Activated CD4-positive, alpha-beta T cell treated with anti-CD3 and anti-CD28 coated beads for 1 hour (primary cell): ENCODE measurements around the gene KCNIP3.
"Not testable (repeated sequence)": the region's sequence is repeated elsewhere in the genome, so short reads cannot be mapped to it uniquely, and the experiment has no call there.

ENCODE experiments used
- DNase-seq: peaks from one replicate; pipeline ENCODE4 v3.0.0-alpha.2; 2020

Gene KCNIP3

DNA sequence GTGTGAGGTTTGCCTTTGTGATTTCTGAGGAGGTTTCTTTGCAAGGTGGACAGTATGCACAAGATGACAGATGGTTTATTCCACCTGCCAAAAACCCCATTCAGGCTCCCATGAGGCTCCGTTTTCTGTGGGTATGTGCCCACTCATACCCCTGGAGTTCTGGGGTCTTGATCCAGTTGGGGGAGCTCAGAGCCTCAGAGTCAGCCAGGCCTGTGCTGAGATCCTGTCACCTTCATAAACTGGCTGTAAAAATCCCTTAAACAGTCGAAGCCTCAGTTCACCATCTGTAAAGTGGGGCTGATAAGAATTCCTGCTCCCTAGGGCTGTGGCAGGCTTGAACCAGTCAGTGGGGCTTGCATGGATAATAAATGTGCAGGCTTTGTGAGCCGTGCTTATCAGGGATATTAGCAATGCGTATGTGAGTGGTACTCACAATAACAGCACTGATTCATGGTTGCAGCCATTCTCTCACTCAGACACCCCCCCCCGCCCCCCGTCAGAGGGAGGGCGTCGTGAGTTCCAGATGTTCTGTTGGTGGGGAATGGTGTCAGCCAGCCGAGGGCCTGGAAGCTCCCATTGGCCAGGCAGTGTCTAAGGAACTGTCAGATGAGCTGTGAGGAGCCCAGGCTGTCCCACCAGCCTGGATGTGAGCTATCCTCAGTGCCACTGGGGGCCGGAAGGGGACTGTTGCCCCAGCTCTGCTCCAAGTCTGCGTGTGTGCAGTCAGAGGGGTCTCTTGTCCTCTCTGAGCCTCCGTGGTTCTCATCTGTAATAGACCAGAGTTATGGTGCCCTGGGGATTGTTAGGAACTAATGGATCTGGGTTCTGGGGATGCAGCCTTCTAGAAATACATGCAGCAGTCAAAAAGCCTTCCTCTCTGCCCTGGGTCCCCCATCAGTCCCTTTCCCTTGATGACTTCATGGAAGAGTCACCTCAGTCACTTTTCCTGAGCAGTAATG, 51.7 kb downstream of the KCNIP3 start:
- no peak for DNase-seq

GRCh38 chr2:95349568-95350322, 52.6 kb downstream of the KCNIP3 start:
- DNase-seq, result no peak

GRCh38 chr2:95350368-95350767, 53.2 kb downstream of the KCNIP3 start:
- no peak for DNase-seq

DNA sequence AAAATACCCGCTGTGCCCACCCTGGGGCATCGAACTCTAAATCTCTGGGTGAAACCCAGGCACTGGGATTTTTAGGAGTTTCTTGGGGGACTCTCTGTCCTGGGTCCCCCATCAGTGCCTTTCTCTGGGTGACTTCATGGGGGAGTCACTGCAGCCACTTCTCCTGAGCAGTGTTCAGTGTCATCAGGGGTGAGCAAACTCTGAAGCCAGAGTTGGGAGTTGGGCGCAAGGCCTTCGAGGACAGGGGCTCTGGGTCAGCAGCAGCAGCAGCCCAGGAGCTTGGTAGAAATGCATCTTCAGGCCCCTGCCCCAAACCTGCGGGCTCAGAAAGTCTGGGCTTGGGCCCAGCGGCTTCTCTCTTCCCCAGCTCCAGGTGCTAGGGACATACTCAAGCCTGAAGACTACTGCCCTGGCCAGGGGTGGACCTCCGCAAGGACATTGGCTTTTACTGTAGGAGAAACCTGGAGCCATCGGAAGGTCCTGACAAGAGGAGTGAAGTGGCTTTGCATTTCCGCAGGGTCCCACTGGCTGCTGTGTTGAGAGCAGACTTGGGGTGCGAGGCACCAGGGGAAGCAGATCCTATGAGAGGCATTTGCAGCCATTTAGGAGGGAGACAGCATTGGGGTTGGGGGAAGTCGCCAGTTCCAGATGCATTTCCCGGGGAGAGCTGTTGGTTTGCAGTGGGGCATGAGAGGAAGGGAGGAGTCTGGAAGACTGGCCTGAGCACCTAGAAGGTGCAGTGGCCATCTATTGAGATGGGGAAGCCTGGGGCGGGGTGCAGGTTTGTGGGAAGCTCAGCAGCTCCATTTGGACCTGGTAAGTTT, 53.8 kb downstream of the KCNIP3 start:
- no peak for DNase-seq

- DNase-seq, result no peak
Measured at GRCh38 chr2:95351598-95351915, 54.4 kb downstream of the KCNIP3 start.

GRCh38 chr2:95352310-95353054, 55.3 kb downstream of the KCNIP3 start:
- no peak for DNase-seq

DNA sequence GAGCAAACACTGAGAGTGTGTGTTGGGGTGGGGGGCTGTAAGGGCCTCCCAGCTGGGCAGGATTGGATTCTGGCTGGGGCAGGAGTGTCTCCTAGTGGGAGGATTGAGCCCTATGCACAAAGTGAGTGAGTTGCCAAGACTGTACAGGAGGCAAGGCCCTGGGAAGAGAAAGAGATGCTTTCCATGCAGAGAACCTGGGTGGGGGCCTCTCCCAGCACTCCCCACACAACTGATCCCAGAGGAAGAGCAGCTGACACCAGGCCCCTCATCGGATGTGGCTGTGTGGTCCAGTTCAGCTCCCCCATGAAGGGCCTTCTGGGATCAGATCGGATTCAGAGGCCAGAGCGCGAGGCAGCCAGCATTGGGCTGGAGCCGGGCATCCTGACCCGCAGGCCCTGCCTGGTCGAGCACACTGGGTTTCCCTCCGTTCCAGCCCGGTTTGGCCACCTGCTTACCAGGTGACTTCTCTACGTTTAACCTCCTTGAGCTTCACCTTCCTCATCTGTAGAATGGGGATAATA, 56.0 kb downstream of the KCNIP3 start:
- DNase-seq, result no peak

GRCh38 chr2:95353613-95354468, 56.7 kb downstream of the KCNIP3 start:
- DNase-seq, result no peak

DNA sequence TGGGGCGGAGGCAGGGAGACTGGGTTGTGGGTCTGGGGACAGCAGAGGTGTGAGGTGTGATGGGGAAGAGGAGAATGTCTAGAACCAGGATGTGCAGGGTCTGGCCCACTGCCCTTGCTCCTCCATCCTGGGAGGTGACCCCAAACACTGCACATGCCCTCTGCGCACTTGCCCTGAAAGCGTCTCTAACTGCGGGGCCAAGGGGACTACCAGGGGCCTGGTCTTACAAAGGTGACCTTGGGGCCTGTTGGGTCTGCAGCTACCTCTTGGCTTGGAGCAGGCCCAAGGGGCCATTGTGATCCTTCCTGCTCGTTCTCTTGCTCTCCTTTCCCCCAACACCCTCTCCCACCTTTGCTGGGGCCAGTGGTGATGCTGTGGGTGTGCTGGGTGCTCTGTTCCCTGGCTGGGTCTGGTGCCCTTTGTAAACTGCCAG, 57.3 kb downstream of the KCNIP3 start:
- no peak for DNase-seq

GRCh38 chr2:95354925-95355324, 57.8 kb downstream of the KCNIP3 start:
- DNase-seq, result no peak

- DNase-seq, result not testable (repeated sequence)
Measured at GRCh38 chr2:95355486-95355885, 58.3 kb downstream of the KCNIP3 start.

- DNase-seq, result no peak
Measured at GRCh38 chr2:95356821-95357700, 59.9 kb downstream of the KCNIP3 start.

- no peak for DNase-seq
Measured at GRCh38 chr2:95357717-95358280, 60.7 kb downstream of the KCNIP3 start.

DNA sequence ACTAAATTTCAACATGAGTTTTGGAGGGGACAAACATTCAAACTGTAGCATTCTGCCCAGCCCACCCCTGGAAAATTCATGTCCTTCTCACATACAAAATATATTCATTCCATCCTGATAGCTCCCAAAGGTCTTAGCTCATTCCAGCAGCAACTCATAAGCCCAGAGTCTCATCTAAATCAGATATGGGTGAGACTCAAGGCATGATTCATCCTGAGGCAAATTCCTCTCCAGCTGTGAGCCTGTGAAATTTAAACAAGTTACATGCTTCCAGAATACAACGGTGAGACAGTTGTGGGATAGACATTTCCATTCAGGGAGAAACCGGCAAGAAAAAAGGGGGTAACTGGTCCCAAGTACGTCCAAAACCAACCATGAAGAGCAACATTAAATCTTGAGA, 61.9 kb downstream of the KCNIP3 start:
- DNase-seq, result no peak

GRCh38 chr2:95359501-95359930, 62.4 kb downstream of the KCNIP3 start:
- no peak for DNase-seq

GRCh38 chr2:95361216-95361980, 64.3 kb downstream of the KCNIP3 start:
- DNase-seq, result no peak

GRCh38 chr2:95362486-95362885, 65.3 kb downstream of the KCNIP3 start:
- no peak for DNase-seq

DNA sequence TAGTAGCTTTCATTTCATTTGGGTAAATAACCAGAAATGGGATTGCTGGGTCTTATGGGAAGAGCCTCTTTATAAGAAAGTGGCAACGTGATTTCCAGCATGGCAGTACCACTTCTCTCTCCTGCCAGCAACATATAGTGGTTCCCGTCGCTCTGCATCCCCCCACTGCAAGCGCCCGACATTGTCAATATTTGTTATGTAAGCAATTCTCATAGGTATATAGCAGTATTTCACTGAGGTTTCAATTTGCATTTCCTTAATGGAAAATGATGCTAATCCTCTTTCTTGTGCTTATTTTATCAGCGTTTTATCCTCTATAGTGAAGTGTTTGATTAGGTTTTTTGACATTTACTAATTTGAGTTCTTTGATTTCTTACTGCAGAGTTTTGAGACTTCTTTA, 69.4 kb downstream of the KCNIP3 start:
- no peak for DNase-seq
